HepG2 (cell line): ENCODE results near the gene RHBDF2. TPM values are rescaled to one million over a fixed set of nuclear protein-coding genes. Genes with fewer than 3 reads are reported as not detected.

Experiments
- AGO2 ChIP-seq: fragments of 200-400 bp; formaldehyde crosslinking; optimal IDR thresholded peaks from 2 replicates; pipeline ENCODE3; 2017; ENCODE audit warnings: mild to moderate bottlenecking, low read depth, low read length, moderate library complexity
- EED ChIP-seq: sonication (generic); formaldehyde crosslinking; IDR thresholded peaks from 2 replicates; pipeline ENCODE4 v1.5.0; 2020; ENCODE audit warnings: mild to moderate bottlenecking, missing genetic modification reagents
- FOXC1 ChIP-seq: sonication (generic); formaldehyde crosslinking; IDR thresholded peaks from 2 replicates; pipeline ENCODE4 v1.8.0; 2022; ENCODE audit warnings: mild to moderate bottlenecking, missing genetic modification reagents, borderline replicate concordance
- HOXA5 ChIP-seq: sonication (generic); formaldehyde crosslinking; IDR thresholded peaks from 2 replicates; pipeline ENCODE4 v1.4.0; 2020; ENCODE audit warnings: missing genetic modification reagents
- KAT2B ChIP-seq: fragments of 150-350 bp; IDR thresholded peaks from 2 replicates; pipeline ENCODE4 v1.6.1; 2014; ENCODE audit warnings: low read depth, low read length, borderline replicate concordance
- KLF9 ChIP-seq: IDR thresholded peaks from 2 replicates; pipeline ENCODE4 v1.6.1; 2016; ENCODE audit warnings: low read depth
- ZBTB39 ChIP-seq: sonication (generic); formaldehyde crosslinking; IDR thresholded peaks from 2 replicates; pipeline ENCODE4 v1.5.0; 2020; ENCODE audit warnings: missing genetic modification reagents
- ZNF678 ChIP-seq: sonication (generic); formaldehyde crosslinking; IDR thresholded peaks from 2 replicates; pipeline ENCODE4 v1.4.0; 2020; ENCODE audit warnings: mild to moderate bottlenecking, missing genetic modification reagents
- polyA plus RNA-seq, 8 experiments: library from polyadenylated mRNA; depleted of rRNA in 3 of 8; stranded (reverse) in 7 of 8; unstranded in 1 of 8; fragments of >200 nt; fragmentation: Illumina TruSeq in 4 of 8; extraction: Trizol in 4 of 8; gene quantifications; 2 replicates each; pipeline versions ENCODE4 v1.2.1 to v1.2.3, GENCODE V29; 2011 to 2016; ENCODE audit warnings: low read depth in 4 of 8, missing spikeins in 1 of 8, mixed read lengths in 1 of 8; ENCODE audit not compliant: insufficient read depth in 1 of 8
- total RNA-seq, 5 experiments: library from RNA; depleted of rRNA; stranded (reverse); fragments of >200 nt; fragmentation: Illumina TruSeq; extraction: Trizol; gene quantifications; 2 replicates each; pipeline ENCODE4 v1.2.3, GENCODE V29; 2016; ENCODE audit warnings: low read depth in 1 of 5
- TF ChIP-seq, protein P1 (sequence below): sonication (generic); formaldehyde crosslinking; IDR thresholded peaks from 2 replicates; pipeline ENCODE4 v1.5.1; 2020; ENCODE audit warnings: missing genetic modification reagents, mild to moderate bottlenecking, borderline replicate concordance
- TF ChIP-seq, protein P2 (sequence below): sonication (generic); formaldehyde crosslinking; IDR thresholded peaks from 2 replicates; pipeline ENCODE4 v1.5.0; 2020; ENCODE audit warnings: mild to moderate bottlenecking, missing genetic modification reagents

RHBDF2 gene
- total and polyA plus RNA-seq, 2 of the 13 experiments (the other 11 are each of a cell fraction or from before 2014, with no cell fraction given) = 7.8 to 24.2 TPM

GRCh38 chr17:76493505-76494167 is 7.6 kb downstream of the RHBDF2 start (continued):
- TF ChIP-seq KAT2B = no peak
- TF ChIP-seq, protein P1, sequence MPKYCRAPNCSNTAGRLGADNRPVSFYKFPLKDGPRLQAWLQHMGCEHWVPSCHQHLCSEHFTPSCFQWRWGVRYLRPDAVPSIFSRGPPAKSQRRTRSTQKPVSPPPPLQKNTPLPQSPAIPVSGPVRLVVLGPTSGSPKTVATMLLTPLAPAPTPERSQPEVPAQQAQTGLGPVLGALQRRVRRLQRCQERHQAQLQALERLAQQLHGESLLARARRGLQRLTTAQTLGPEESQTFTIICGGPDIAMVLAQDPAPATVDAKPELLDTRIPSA = no peak
- TF ChIP-seq AGO2 = peak; percentile 20
- 0 out of 2 replicates have a peak, but pooled peaks have one; percentile 25 for TF ChIP-seq EED (CRISPR knock-in tag)
- TF ChIP-seq ZBTB39 (CRISPR knock-in tag) = 0 out of 2 replicates have a peak, but pooled peaks have one; percentile 48
- TF ChIP-seq HOXA5 (CRISPR knock-in tag) = no peak
- TF ChIP-seq ZNF678 (CRISPR knock-in tag) = no peak
- TF ChIP-seq KLF9 (CRISPR knock-in tag) = no peak
- TF ChIP-seq FOXC1 (CRISPR knock-in tag) = no peak
- TF ChIP-seq, protein P2, sequence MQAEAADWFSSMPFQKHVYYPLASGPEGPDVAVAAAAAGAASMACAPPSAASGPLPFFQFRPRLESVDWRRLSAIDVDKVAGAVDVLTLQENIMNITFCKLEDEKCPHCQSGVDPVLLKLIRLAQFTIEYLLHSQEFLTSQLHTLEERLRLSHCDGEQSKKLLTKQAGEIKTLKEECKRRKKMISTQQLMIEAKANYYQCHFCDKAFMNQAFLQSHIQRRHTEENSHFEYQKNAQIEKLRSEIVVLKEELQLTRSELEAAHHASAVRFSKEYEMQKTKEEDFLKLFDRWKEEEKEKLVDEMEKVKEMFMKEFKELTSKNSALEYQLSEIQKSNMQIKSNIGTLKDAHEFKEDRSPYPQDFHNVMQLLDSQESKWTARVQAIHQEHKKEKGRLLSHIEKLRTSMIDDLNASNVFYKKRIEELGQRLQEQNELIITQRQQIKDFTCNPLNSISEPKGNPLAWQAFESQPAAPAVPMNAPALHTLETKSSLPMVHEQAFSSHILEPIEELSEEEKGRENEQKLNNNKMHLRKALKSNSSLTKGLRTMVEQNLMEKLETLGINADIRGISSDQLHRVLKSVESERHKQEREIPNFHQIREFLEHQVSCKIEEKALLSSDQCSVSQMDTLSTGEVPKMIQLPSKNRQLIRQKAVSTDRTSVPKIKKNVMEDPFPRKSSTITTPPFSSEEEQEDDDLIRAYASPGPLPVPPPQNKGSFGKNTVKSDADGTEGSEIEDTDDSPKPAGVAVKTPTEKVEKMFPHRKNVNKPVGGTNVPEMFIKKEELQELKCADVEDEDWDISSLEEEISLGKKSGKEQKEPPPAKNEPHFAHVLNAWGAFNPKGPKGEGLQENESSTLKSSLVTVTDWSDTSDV (CRISPR knock-in tag) = 0 out of 2 replicates have a peak, but pooled peaks have one; percentile 18
- TF ChIP-seq, all 625 proteins: peak for 10
